SK-N-SH treated with all-trans-retinoic acid at 6 μM for 48 hours (cell line): ENCODE measurements around the gene CDH4.

Experiments
- ATAC-seq: fragments of 200-7000 bp; cut with Tn5 transposase; 3 replicates; pipeline ENCODE4 v1.9.1; 2020; ENCODE audit warnings: mild to moderate bottlenecking, moderate library complexity
- ARNTL ChIP-seq: fragments of 450-650 bp; formaldehyde crosslinking; IDR thresholded peaks from 2 replicates; pipeline ENCODE4 v1.5.0; 2020; ENCODE audit warnings: low read depth, mild to moderate bottlenecking, moderate library complexity, borderline replicate concordance
- BACH2 ChIP-seq: fragments of 250-450 bp; sonication (Bioruptor Pico); IDR thresholded peaks from 2 replicates; pipeline ENCODE4 v1.9.0; 2021; ENCODE audit warnings: mild to moderate bottlenecking, borderline replicate concordance
- CREB5 ChIP-seq: fragments of 250-450 bp; sonication (Bioruptor Pico); IDR thresholded peaks from 2 replicates; pipeline ENCODE4 v1.5.1; 2020; ENCODE audit warnings: low read depth, mild to moderate bottlenecking, moderate library complexity
- ESRRG ChIP-seq: fragments of 250-450 bp; sonication (Bioruptor Pico); IDR thresholded peaks from 2 replicates; pipeline ENCODE4 v1.6.1; 2021; ENCODE audit warnings: mild to moderate bottlenecking
- GLIS3 ChIP-seq: fragments of 250-450 bp; sonication (Bioruptor Pico); IDR thresholded peaks from 2 replicates; pipeline ENCODE4 v1.5.0; 2020; ENCODE audit warnings: mild to moderate bottlenecking, moderate library complexity
- ISL1 ChIP-seq: fragments of 250-450 bp; sonication (Bioruptor Pico); IDR thresholded peaks from 2 replicates; pipeline ENCODE4 v2.1.2; 2022; ENCODE audit warnings: mild to moderate bottlenecking, moderate library complexity
- OSR1 ChIP-seq: fragments of 250-450 bp; sonication (Bioruptor Pico); IDR thresholded peaks from 2 replicates; pipeline ENCODE4 v1.8.0; 2022; ENCODE audit warnings: moderate library complexity, mild to moderate bottlenecking, inconsistent platforms
- PATZ1 ChIP-seq: fragments of 250-450 bp; sonication (Bioruptor Pico); IDR thresholded peaks from 2 replicates; pipeline ENCODE4 v1.8.0; 2020; ENCODE audit warnings: mild to moderate bottlenecking, moderate library complexity, borderline replicate concordance
- PPARA ChIP-seq: fragments of 250-450 bp; sonication (Bioruptor Pico); IDR thresholded peaks from 2 replicates; pipeline ENCODE4 v1.5.0; 2020; ENCODE audit warnings: mild to moderate bottlenecking, borderline replicate concordance
- RARB ChIP-seq: fragments of 250-450 bp; sonication (Bioruptor Pico); IDR thresholded peaks from 2 replicates; pipeline ENCODE4 v1.8.0; 2021; ENCODE audit warnings: mild to moderate bottlenecking, moderate library complexity
- SNAI2 ChIP-seq: fragments of 250-450 bp; sonication (Bioruptor Pico); IDR thresholded peaks from 2 replicates; pipeline ENCODE4 v1.5.0; 2020; ENCODE audit warnings: mild to moderate bottlenecking, moderate library complexity
- TCF4 ChIP-seq: fragments of 250-450 bp; sonication (Bioruptor Pico); IDR thresholded peaks from 2 replicates; pipeline ENCODE4 v1.8.0; 2021; ENCODE audit warnings: mild to moderate bottlenecking, moderate library complexity, borderline replicate concordance
- TSHZ2 ChIP-seq: fragments of 250-450 bp; sonication (Bioruptor Pico); IDR thresholded peaks from 2 replicates; pipeline ENCODE4 v1.5.0; 2020; ENCODE audit warnings: mild to moderate bottlenecking, moderate library complexity
- ZFP3 ChIP-seq: fragments of 250-450 bp; sonication (Bioruptor Pico); IDR thresholded peaks from 2 replicates; pipeline ENCODE4 v1.5.0; 2020; ENCODE audit warnings: mild to moderate bottlenecking, moderate library complexity
- ZFP30 ChIP-seq: fragments of 450-650 bp; formaldehyde crosslinking; IDR thresholded peaks from 2 replicates; pipeline ENCODE4 v1.5.0; 2022; ENCODE audit warnings: mild to moderate bottlenecking, moderate library complexity
- ZNF565 ChIP-seq: fragments of 450-650 bp; formaldehyde crosslinking; conservative IDR thresholded peaks from 2 replicates; pipeline ENCODE4 v1.5.0; 2020; ENCODE audit warnings: low read depth, mild to moderate bottlenecking, moderate library complexity
- ZNF70 ChIP-seq: fragments of 450-650 bp; formaldehyde crosslinking; IDR thresholded peaks from 2 replicates; pipeline ENCODE4 v1.5.0; 2020; ENCODE audit warnings: mild to moderate bottlenecking, moderate library complexity
- ZNF8 ChIP-seq: fragments of 450-650 bp; formaldehyde crosslinking; IDR thresholded peaks from 2 replicates; pipeline ENCODE4 v1.5.0; 2020; ENCODE audit warnings: mild to moderate bottlenecking, moderate library complexity
- TF ChIP-seq, protein P1 (sequence below): fragments of 250-450 bp; sonication (Bioruptor Pico); IDR thresholded peaks from 2 replicates; pipeline ENCODE4 v1.8.0; 2021; ENCODE audit warnings: low read depth, mild to moderate bottlenecking, moderate library complexity, borderline replicate concordance

Gene CDH4

DNA sequence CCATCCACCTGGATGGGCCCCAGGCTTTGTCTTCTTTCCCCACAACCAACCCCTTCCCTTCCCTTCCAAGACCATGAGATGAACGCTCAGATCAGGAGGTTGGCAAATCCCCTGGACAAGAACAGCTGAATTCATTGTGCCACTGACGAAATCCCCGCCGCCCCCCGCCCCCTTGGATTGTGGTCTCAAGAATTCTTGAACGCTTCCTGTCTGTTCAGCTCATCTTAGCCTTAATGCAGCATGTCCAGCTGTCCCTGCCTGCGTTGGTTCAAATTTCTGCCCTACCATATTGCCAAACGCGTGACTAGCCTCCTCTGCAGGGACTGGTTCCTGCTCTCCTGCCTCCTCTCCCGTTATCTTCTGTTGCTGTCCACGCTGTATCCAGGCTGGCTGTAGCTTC is 133.2 kb downstream of the CDH4 start:
- no peak for ATAC-seq
- TF ChIP-seq ZFP3 (CRISPR knock-in tag), result no peak
- TF ChIP-seq ISL1 (CRISPR knock-in tag), result no peak
- TF ChIP-seq ZNF8 (CRISPR knock-in tag), result no peak
- TF ChIP-seq ESRRG (CRISPR knock-in tag), result no peak
- TF ChIP-seq ZFP30, result no peak
- TF ChIP-seq, protein P1, sequence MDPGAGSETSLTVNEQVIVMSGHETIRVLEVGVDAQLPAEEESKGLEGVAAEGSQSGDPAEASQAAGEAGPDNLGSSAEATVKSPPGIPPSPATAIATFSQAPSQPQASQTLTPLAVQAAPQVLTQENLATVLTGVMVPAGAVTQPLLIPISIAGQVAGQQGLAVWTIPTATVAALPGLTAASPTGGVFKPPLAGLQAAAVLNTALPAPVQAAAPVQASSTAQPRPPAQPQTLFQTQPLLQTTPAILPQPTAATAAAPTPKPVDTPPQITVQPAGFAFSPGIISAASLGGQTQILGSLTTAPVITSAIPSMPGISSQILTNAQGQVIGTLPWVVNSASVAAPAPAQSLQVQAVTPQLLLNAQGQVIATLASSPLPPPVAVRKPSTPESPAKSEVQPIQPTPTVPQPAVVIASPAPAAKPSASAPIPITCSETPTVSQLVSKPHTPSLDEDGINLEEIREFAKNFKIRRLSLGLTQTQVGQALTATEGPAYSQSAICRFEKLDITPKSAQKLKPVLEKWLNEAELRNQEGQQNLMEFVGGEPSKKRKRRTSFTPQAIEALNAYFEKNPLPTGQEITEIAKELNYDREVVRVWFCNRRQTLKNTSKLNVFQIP, result no peak
- TF ChIP-seq TSHZ2 (CRISPR knock-in tag), result no peak
- no peak for TF ChIP-seq PATZ1 (CRISPR knock-in tag)
- TF ChIP-seq PPARA (CRISPR knock-in tag), result no peak
- TF ChIP-seq TCF4 (CRISPR knock-in tag), result no peak

DNA sequence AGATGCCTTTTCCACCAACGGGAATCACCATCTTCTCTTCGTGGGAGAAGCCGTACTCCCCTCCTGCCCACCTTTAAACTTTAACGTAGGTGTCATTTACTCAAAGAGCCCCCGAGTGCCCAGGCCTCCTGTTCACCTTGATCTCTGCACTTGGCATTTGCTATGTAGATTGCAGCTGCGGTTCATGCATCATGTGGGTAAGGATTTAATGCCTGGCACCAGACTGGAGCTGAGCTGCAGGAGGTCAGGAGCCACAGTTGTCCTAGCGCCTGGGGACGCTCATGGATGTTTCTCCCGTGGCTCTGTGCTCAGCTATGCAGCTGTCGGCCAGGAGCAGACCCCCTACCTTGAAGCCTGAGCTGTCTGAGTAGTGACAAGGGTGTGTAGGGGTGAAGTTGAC is 133.7 kb downstream of the CDH4 start:
- ATAC-seq, result no peak
- TF ChIP-seq ESRRG (CRISPR knock-in tag) (no peak), ZFP30 (no peak), ARNTL (CRISPR knock-in tag) (no peak), ZNF565 (CRISPR knock-in tag) (no peak)

GRCh38 chr20:61387204-61387953 is 135.3 kb downstream of the CDH4 start:
- no peak for ATAC-seq
- TF ChIP-seq ESRRG (CRISPR knock-in tag) (no peak), TCF4 (CRISPR knock-in tag) (no peak), ZFP3 (CRISPR knock-in tag) (no peak), ZNF70 (CRISPR knock-in tag) (no peak), CREB5 (no peak), SNAI2 (CRISPR knock-in tag) (no peak), ZFP30 (no peak), ZNF8 (CRISPR knock-in tag) (no peak), OSR1 (CRISPR knock-in tag) (no peak), ARNTL (CRISPR knock-in tag) (no peak), ZNF565 (CRISPR knock-in tag) (no peak)
- TF ChIP-seq, protein P1, result no peak

DNA sequence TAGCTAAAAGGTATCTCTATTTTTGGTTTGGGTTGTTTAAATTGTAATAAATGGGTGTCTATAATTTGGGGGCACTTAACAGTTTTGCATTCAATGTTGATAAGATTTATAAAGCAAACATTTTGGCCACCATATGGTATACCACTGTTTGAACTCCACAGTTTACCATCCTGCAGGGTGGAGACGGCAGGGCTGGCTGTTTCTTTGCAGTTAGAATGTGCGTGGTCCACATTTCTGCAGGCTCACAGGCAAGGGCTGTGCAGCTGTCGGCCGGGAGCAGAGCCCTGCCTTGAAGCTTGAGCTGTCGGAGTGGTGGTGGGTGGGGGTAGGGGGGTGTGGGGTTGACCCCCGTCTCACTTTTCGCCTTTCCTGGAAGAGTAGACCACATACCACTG is 135.9 kb downstream of the CDH4 start:
- ATAC-seq, result no peak
- TF ChIP-seq SNAI2 (CRISPR knock-in tag) (no peak), CREB5 (no peak), RARB (CRISPR knock-in tag) (no peak), OSR1 (CRISPR knock-in tag) (no peak), ZFP3 (CRISPR knock-in tag) (no peak), BACH2 (no peak), GLIS3 (no peak), TCF4 (CRISPR knock-in tag) (no peak), PATZ1 (CRISPR knock-in tag) (no peak), ZNF565 (CRISPR knock-in tag) (no peak), PPARA (CRISPR knock-in tag) (no peak), ZNF8 (CRISPR knock-in tag) (no peak)
- TF ChIP-seq, protein P1, result no peak
